HepG2 (cell line): ENCODE measurements around the gene ROM1. TPM values are rescaled to one million over a fixed set of nuclear protein-coding genes. Genes with fewer than 3 reads are reported as not detected.
A peak's percentile ranks its signal among the peaks of the same experiment; 100 is the strongest.

Source experiments
- ATAC-seq: fragments of 200-7000 bp; cut with Tn5 transposase; 3 replicates; pipeline ENCODE4 v1.9.1; 2020; ENCODE audit warnings: mild to moderate bottlenecking, moderate library complexity
- BruUV-seq: library from RNA; stranded (reverse); fragments of 400-500 nt; replicated peaks from 2 replicates; lab custom pipeline; 2021; lab: Mats Ljungman, UMichigan
- CTCF ChIA-PET: fragments of 300-600 bp; formaldehyde crosslinking; extraction: SDS; loops from one replicate; lab custom pipeline; 2021; ENCODE audit warnings: low total read pairs, inconsistent platforms, low intra/inter-chr PET ratio; lab: Yijun Ruan, JAX
- POLR2A ChIA-PET: fragments of 350-600 bp; sonication (Branson Sonifier 250); formaldehyde crosslinking; loops from one replicate; lab custom pipeline; 2020; ENCODE audit warnings: antibody characterized with exemption, inconsistent platforms; lab: Yijun Ruan, JAX
- DNase-seq: peaks from one replicate; pipeline ENCODE4 v3.0.0-alpha.2; 2015; ENCODE audit warnings: low spot score
- FAIRE-seq: peaks from 3 replicates; lab custom pipeline; 2011; peaks lifted over from hg19 to GRCh38; lab: Jason Lieb, UNC
- H2AFZ ChIP-seq: one replicate; pipeline ENCODE4 v1.6.1; 2011; ENCODE audit warnings: low read length, inconsistent platforms
- H3K27ac ChIP-seq: fragments of 300-600 bp; 3 replicates; pipeline ENCODE4 v1.8.0; 2011; ENCODE audit warnings: mixed run types, mild to moderate bottlenecking, mixed read lengths, low read length, inconsistent platforms; ENCODE audit not compliant: insufficient read depth; ENCODE audit errors: extremely low read length
- H3K27me3 ChIP-seq, 2 experiments: fragments of 200-600 bp in 1 of 2; 2 replicates in 1 of 2; 3 replicates in 1 of 2; pipeline versions ENCODE4 v1.6.0 to v1.8.0; 2011; ENCODE audit warnings: low read length in 2 of 2, mild to moderate bottlenecking in 2 of 2, moderate library complexity in 2 of 2, inconsistent platforms in 1 of 2; ENCODE audit not compliant: insufficient read depth in 2 of 2, control insufficient read depth in 1 of 2
- H3K36me3 ChIP-seq, 2 experiments: fragments of 200-600 bp in 1 of 2; replicated peaks in 1 of 2; 2 replicates in 1 of 2; 3 replicates in 1 of 2; pipeline versions ENCODE4 v1.5.1 to v1.8.0; 2011; ENCODE audit warnings: low read length in 2 of 2, inconsistent platforms in 1 of 2; ENCODE audit not compliant: insufficient read depth in 2 of 2, control insufficient read depth in 1 of 2
- H3K4me1 ChIP-seq: 2 replicates; pipeline ENCODE4 v1.5.1; 2012; ENCODE audit warnings: low read length, inconsistent platforms; ENCODE audit not compliant: insufficient read depth
- H3K4me2 ChIP-seq: 2 replicates; pipeline ENCODE4 v1.6.0; 2011; ENCODE audit warnings: low read depth, low read length, inconsistent platforms
- H3K4me3 ChIP-seq, 3 experiments: fragments of 200-600 bp in 1 of 3; sonication (generic), shearing (Covaris generic) in 1 of 3; replicated peaks in 1 of 3; 2 replicates each; pipeline ENCODE4 v1.5.1; 2011 to 2016; ENCODE audit warnings: low read length in 3 of 3, inconsistent platforms in 2 of 3, low read depth in 2 of 3, mild to moderate bottlenecking in 2 of 3, control low read depth in 1 of 3, mixed read lengths in 1 of 3; ENCODE audit not compliant: insufficient read depth in 1 of 3
- H3K79me2 ChIP-seq: one replicate; pipeline ENCODE4 v1.6.1; 2011; ENCODE audit warnings: low read length, inconsistent platforms; ENCODE audit not compliant: insufficient read depth
- H3K9ac ChIP-seq: 2 replicates; pipeline ENCODE4 v1.6.0; 2011; ENCODE audit warnings: mild to moderate bottlenecking, low read depth, low read length, inconsistent platforms; ENCODE audit not compliant: insufficient read depth
- H3K9me3 ChIP-seq: 2 replicates; pipeline ENCODE4 v1.5.1; 2012; ENCODE audit warnings: mild to moderate bottlenecking, low read length
- H4K20me1 ChIP-seq: 2 replicates; pipeline ENCODE4 v1.6.0; 2011; ENCODE audit warnings: inconsistent platforms, mild to moderate bottlenecking, low read length, moderate library complexity; ENCODE audit not compliant: insufficient read depth
- ARHGAP35 ChIP-seq: sonication (generic); formaldehyde crosslinking; IDR thresholded peaks from 2 replicates; pipeline ENCODE4 v1.9.0; 2022; ENCODE audit warnings: mild to moderate bottlenecking, inconsistent platforms, moderate library complexity, missing genetic modification reagents, borderline replicate concordance
- BHLHE40 ChIP-seq: IDR thresholded peaks from 2 replicates; pipeline ENCODE4 v1.6.1; 2011; ENCODE audit warnings: low read length, improper control_type of control experiment
- RFX1 ChIP-seq: fragments of 450-650 bp; IDR thresholded peaks from 2 replicates; pipeline ENCODE4 v1.6.1; 2017
- RNF219 ChIP-seq: sonication (generic); formaldehyde crosslinking; IDR thresholded peaks from 2 replicates; pipeline ENCODE4 v1.5.0; 2020; ENCODE audit warnings: mild to moderate bottlenecking, missing genetic modification reagents
- SNRNP70 ChIP-seq: fragments of 200-400 bp; formaldehyde crosslinking; IDR thresholded peaks from 2 replicates; pipeline ENCODE4 v1.6.1; 2017; ENCODE audit warnings: mild to moderate bottlenecking, low read depth, low read length, moderate library complexity
- YY1 ChIP-seq: IDR thresholded peaks from 2 replicates; pipeline ENCODE4 v1.6.1; 2011; ENCODE audit warnings: low read length, low read depth, moderate library complexity, mild to moderate bottlenecking; ENCODE audit not compliant: insufficient read depth, insufficient replicate concordance
- ZNF143 ChIP-seq: sonication (generic); formaldehyde crosslinking; IDR thresholded peaks from 2 replicates; pipeline ENCODE4 v1.4.0; 2020; ENCODE audit warnings: missing genetic modification reagents
- ZNF24 ChIP-seq: fragments of 450-650 bp; IDR thresholded peaks from 2 replicates; pipeline ENCODE4 v1.6.1; 2017; ENCODE audit warnings: antibody characterized with exemption, mild to moderate bottlenecking
- ZNF282 ChIP-seq: fragments of 450-650 bp; IDR thresholded peaks from 2 replicates; pipeline ENCODE4 v1.6.1; 2018; ENCODE audit not compliant: partially characterized antibody
- ZNF609 ChIP-seq: sonication (generic); formaldehyde crosslinking; IDR thresholded peaks from 2 replicates; pipeline ENCODE4 v1.4.0; 2020; ENCODE audit warnings: mild to moderate bottlenecking, missing genetic modification reagents, borderline replicate concordance
- WGBS: methylation state at CpG from one replicate; pipeline ENCODE4 v1.1.6; 2017; ENCODE audit warnings: low lambda C conversion rate; 5-methylcytosine and 5-hydroxymethylcytosine counted together
- in situ Hi-C: cut with HindIII; loops from 2 replicates; pipeline ENCODE4 v1.10.0; 2017; ENCODE audit warnings: low pct_unique_long_range_greater_than_20kb; ENCODE audit not compliant: extremely low pct_ligation_motif_present
- intact Hi-C: fragments of 100-400 bp; cut with micrococcal nuclease; formaldehyde crosslinking; loops from one replicate; pipeline ENCODE4 v1.10.0; 2022; ENCODE audit not compliant: unreplicated experiment
- polyA plus RNA-seq, 8 experiments: library from polyadenylated mRNA; depleted of rRNA in 3 of 8; stranded (reverse) in 7 of 8; unstranded in 1 of 8; fragments of >200 nt; fragmentation: Illumina TruSeq in 4 of 8; extraction: Trizol in 4 of 8; gene quantifications; 2 replicates each; pipeline versions ENCODE4 v1.2.1 to v1.2.3, GENCODE V29; 2011 to 2016; ENCODE audit warnings: low read depth in 4 of 8, missing spikeins in 1 of 8, mixed read lengths in 1 of 8; ENCODE audit not compliant: insufficient read depth in 1 of 8
- total RNA-seq, 5 experiments: library from RNA; depleted of rRNA; stranded (reverse); fragments of >200 nt; fragmentation: Illumina TruSeq; extraction: Trizol; gene quantifications; 2 replicates each; pipeline ENCODE4 v1.2.3, GENCODE V29; 2016; ENCODE audit warnings: low read depth in 1 of 5

Gene ROM1
- total and polyA plus RNA-seq, 2 of the 13 experiments (the other 11 are each of a cell fraction or from before 2014, with no cell fraction given) = 1.2 to 2.4 TPM

- Histone ChIP-seq H2AFZ (no peak overlapping the region), H3K4me1 (peaks cover 48% of the 10 kb centered on the region), H3K79me2 (peaks cover 25% of the 10 kb centered on the region), H3K27me3 (no peaks in the 10 kb centered on the region; a peak in 1 of 5 replicates), H3K36me3 (peaks cover 0 to under 1% of the 10 kb centered on the region in 2 experiments; a peak in 3 of 5 replicates), H3K4me3 (no peak overlapping the region), H3K9me3 (no peaks in the 10 kb centered on the region), H3K27ac (no peak overlapping the region), H4K20me1 (no peaks in the 10 kb centered on the region), H3K4me2 (no peak overlapping the region), H3K9ac (no peak overlapping the region)
- CTCF ChIA-PET = no interaction called here
- ATAC-seq = no peak
- POLR2A ChIA-PET = interaction anchor here (1.0 to 2.0 kb wide), 4 partner anchors 12 to 237 kb away, joined by 3 to 8 read pairs (median 6); partner anchors contain the start of genes B3GAT3, C11orf98, CSKMT and TUT1
- no peak for DNase-seq
- BruUV-seq = no TSS peak
- WGBS = 98% methylated on average over 8 of the region's 8 CpGs
- FAIRE-seq = no peak
- intact Hi-C loops = no loop called here
- TF ChIP-seq BHLHE40 (no peak), RFX1 (peak; percentile 40)
- TF ChIP-seq, all 625 proteins: peak for 1
- in situ Hi-C loops = no loop called here
Observed at GRCh38 chr11:62603776-62604299, 9.2 kb upstream of the ROM1 start.

GRCh38 chr11:62604460-62605120, 8.5 kb upstream of the ROM1 start:
- CTCF ChIA-PET = no interaction called here
- POLR2A ChIA-PET = interaction anchor here (1.0 to 2.0 kb wide), 4 partner anchors 13 to 237 kb away, joined by 3 to 8 read pairs (median 6); partner anchors contain the start of genes B3GAT3, C11orf98, CSKMT and TUT1
- TF ChIP-seq ZNF609 (CRISPR knock-in tag) (no peak), ZNF143 (no peak), YY1 (no peak), ZNF282 (no peak), ZNF24 (no peak), RNF219 (CRISPR knock-in tag) (no peak), ARHGAP35 (no peak), SNRNP70 (no peak)

More at GRCh38 chr11:62604460-62605120, 8.5 kb upstream of the ROM1 start:
- peak; percentile 32 for FAIRE-seq
- in situ Hi-C loops = no loop called here
- Histone ChIP-seq H3K79me2 (peaks cover 20% of the 10 kb centered on the region), H3K4me3 (no peak overlapping the region), H4K20me1 (no peaks in the 10 kb centered on the region), H3K27me3 (no peaks in the 10 kb centered on the region; a peak in 1 of 5 replicates), H3K9ac (no peak overlapping the region), H2AFZ (no peak overlapping the region), H3K4me1 (peaks cover 41% of the 10 kb centered on the region), H3K4me2 (no peak overlapping the region), H3K27ac (no peak overlapping the region), H3K36me3 (no peaks in the 10 kb centered on the region; a peak in 2 of 5 replicates), H3K9me3 (no peaks in the 10 kb centered on the region)
- peak; percentile 62 for DNase-seq
- intact Hi-C loops = no loop called here
- no TSS peak for BruUV-seq
- ATAC-seq = no peak
- WGBS = 78% methylated on average over 11 of the region's 13 CpGs
